WTC11 (cell line): ENCODE measurements around the gene TESK2. TPM values are rescaled to one million over a fixed set of nuclear protein-coding genes. Genes with fewer than 3 reads are reported as not detected.

ENCODE experiments used
- ATAC-seq: fragments of 200-7000 bp; cut with Tn5 transposase; 2 replicates; pipeline ENCODE4 v1.10.0; 2021; ENCODE audit warnings: mild to moderate bottlenecking, moderate library complexity
- CTCF ChIA-PET: fragments of 300-600 bp; sonication (Branson Sonifier 250); formaldehyde crosslinking; loops from one replicate; lab custom pipeline; 2021; ENCODE audit warnings: antibody characterized with exemption; lab: Charles Lee
- POLR2A ChIA-PET: fragments of 350-600 bp; sonication (Branson Sonifier 250); formaldehyde crosslinking; loops from one replicate; lab custom pipeline; 2021; ENCODE audit warnings: antibody characterized with exemption; lab: Charles Lee
- DNase-seq: peaks from one replicate; pipeline ENCODE4 v3.0.0; 2021; ENCODE audit warnings: low spot score
- H3K27ac Mint-ChIP-seq: 2 replicates; pipeline ENCODE4 v1.8.0; 2021; ENCODE audit warnings: mixed read lengths
- H3K27me3 Mint-ChIP-seq: 2 replicates; pipeline ENCODE4 v1.8.0; 2021; ENCODE audit warnings: low read depth, mild to moderate bottlenecking, moderate library complexity, mixed read lengths
- H3K36me3 Mint-ChIP-seq: 2 replicates; pipeline ENCODE4 v1.8.0; 2021; ENCODE audit warnings: mixed read lengths
- H3K4me1 Mint-ChIP-seq: 2 replicates; pipeline ENCODE4 v1.8.0; 2022; ENCODE audit warnings: mixed read lengths
- H3K4me3 Mint-ChIP-seq: 2 replicates; pipeline ENCODE4 v1.8.0; 2021; ENCODE audit warnings: mild to moderate bottlenecking, moderate library complexity, mixed read lengths
- H3K9me3 Mint-ChIP-seq: 2 replicates; pipeline ENCODE4 v1.8.0; 2021; ENCODE audit warnings: mixed read lengths
- ATF6 ChIP-seq: sonication (generic); formaldehyde crosslinking; IDR thresholded peaks from 2 replicates; pipeline ENCODE4 v1.8.1; 2023; ENCODE audit warnings: mild to moderate bottlenecking, missing genetic modification reagents
- CREB1 ChIP-seq: sonication (generic); formaldehyde crosslinking; IDR thresholded peaks from 2 replicates; pipeline ENCODE4 v1.8.0; 2023; ENCODE audit warnings: mild to moderate bottlenecking, missing genetic modification reagents
- CTCF ChIP-seq: fragments of 200-600 bp; IDR thresholded peaks from 2 replicates; pipeline ENCODE4 v1.8.0; 2022; ENCODE audit warnings: antibody characterized with exemption
- FOXK1 ChIP-seq: sonication (generic); formaldehyde crosslinking; IDR thresholded peaks from 2 replicates; pipeline ENCODE4 v1.8.0; 2022; ENCODE audit warnings: mild to moderate bottlenecking, moderate library complexity, missing genetic modification reagents
- FOXP1 ChIP-seq: sonication (generic); formaldehyde crosslinking; IDR thresholded peaks from 2 replicates; pipeline ENCODE4 v1.8.0; 2022; ENCODE audit warnings: missing genetic modification reagents, mild to moderate bottlenecking, moderate library complexity, borderline replicate concordance
- HMGA2 ChIP-seq: fragments of 250-450 bp; sonication (Bioruptor Pico); IDR thresholded peaks from 2 replicates; pipeline ENCODE4 v1.4.0; 2021; ENCODE audit warnings: mild to moderate bottlenecking, moderate library complexity
- SP1 ChIP-seq: sonication (generic); formaldehyde crosslinking; conservative IDR thresholded peaks from 2 replicates; pipeline ENCODE4 v1.8.1; 2022; ENCODE audit warnings: missing genetic modification reagents
- TEAD1 ChIP-seq: sonication (generic); formaldehyde crosslinking; IDR thresholded peaks from 2 replicates; pipeline ENCODE4 v1.8.0; 2022; ENCODE audit warnings: mild to moderate bottlenecking, missing genetic modification reagents
- ZBTB43 ChIP-seq: sonication (generic); formaldehyde crosslinking; IDR thresholded peaks from 2 replicates; pipeline ENCODE4 v1.8.1; 2023; ENCODE audit warnings: mild to moderate bottlenecking, missing genetic modification reagents
- ZNF232 ChIP-seq: sonication (generic); formaldehyde crosslinking; IDR thresholded peaks from 2 replicates; pipeline ENCODE4 v1.8.0; 2022; ENCODE audit warnings: mild to moderate bottlenecking, missing genetic modification reagents
- ZNF425 ChIP-seq: fragments of 250-450 bp; sonication (Bioruptor Pico); conservative IDR thresholded peaks from 2 replicates; pipeline ENCODE4 v1.9.0; 2021; ENCODE audit warnings: mild to moderate bottlenecking
- ZNF512 ChIP-seq: sonication (generic); formaldehyde crosslinking; IDR thresholded peaks from 2 replicates; pipeline ENCODE4 v1.8.1; 2022; ENCODE audit warnings: missing genetic modification reagents, borderline replicate concordance
- ZSCAN18 ChIP-seq: fragments of 250-450 bp; sonication (Bioruptor Pico); IDR thresholded peaks from 2 replicates; pipeline ENCODE4 v2.1.2; 2022; ENCODE audit warnings: mild to moderate bottlenecking, moderate library complexity
- total RNA-seq: library from RNA; stranded (reverse); gene quantifications from 3 replicates; pipeline ENCODE4 v1.2.3, GENCODE V29; 2021

TESK2 gene
- total RNA-seq, 1 experiment from 2014 or later = 13.3 TPM

- Mint-ChIP-seq H3K27ac (no peak overlapping the region), H3K36me3 (no peaks in the 10 kb centered on the region), H3K4me1 (peaks cover 55% of the 10 kb centered on the region), H3K9me3 (no peaks in the 10 kb centered on the region), H3K27me3 (no peaks in the 10 kb centered on the region), H3K4me3 (peak overlapping the region; percentile 86)
- ATAC-seq (no peak), DNase-seq (no peak)
- ChIA-PET CTCF (interaction anchor here (0.6 to 11.1 kb wide), 19 partner anchors 9 to 942 kb away, joined by 3 to 317 read pairs (median 4); partner anchors contain the start of genes HECTD3, HPDL, MUTYH and PLK3), POLR2A (interaction anchor here (1.0 to 5.3 kb wide), 6 partner anchors 10 to 489 kb away, joined by 3 to 52 read pairs (median 8); partner anchors contain the start of genes HECTD3, HPDL, TESK2 and UROD)
- TF ChIP-seq HMGA2 (CRISPR knock-in tag) (no peak), ZSCAN18 (CRISPR knock-in tag) (no peak), ZBTB43 (CRISPR knock-in tag) (no peak), ZNF425 (no peak), ATF6 (CRISPR knock-in tag) (no peak), SP1 (CRISPR knock-in tag) (no peak)
Measured at GRCh38 chr1:45302505-45303150, 188.3 kb downstream of the TESK2 start.

- ChIA-PET CTCF (interaction anchor here (0.6 to 11.1 kb wide), 18 partner anchors 18 to 501 kb away, joined by 3 to 317 read pairs (median 4); partner anchors contain the start of genes EIF2B3, HECTD3, HPDL and MUTYH), POLR2A (interaction anchor here (0.7 to 2.0 kb wide), 2 partner anchors 289 to 889 kb away, joined by 4 to 9 read pairs; partner anchors contain the start of genes HECTD3 and UROD)
- DNase-seq = no peak
- Mint-ChIP-seq H3K9me3 (no peaks in the 10 kb centered on the region), H3K36me3 (no peaks in the 10 kb centered on the region), H3K27ac (no peak overlapping the region), H3K4me3 (no peak overlapping the region; the same call in 1 of the 2 replicates), H3K4me1 (peaks cover 37% of the 10 kb centered on the region), H3K27me3 (no peaks in the 10 kb centered on the region)
- ATAC-seq = no peak
- TF ChIP-seq FOXK1 (no peak), ZNF232 (CRISPR knock-in tag) (no peak), ZNF512 (peak; percentile 93; the same call in 1 of the 2 replicates), CTCF (0 out of 2 replicates have a peak, but pooled peaks have one; percentile 10), FOXP1 (CRISPR knock-in tag) (no peak), TEAD1 (CRISPR knock-in tag) (no peak), CREB1 (CRISPR knock-in tag) (no peak)
Measured at GRCh38 chr1:45300669-45300997, 190.3 kb downstream of the TESK2 start.
